Endodermal cell (in vitro differentiated cells): ENCODE data around the gene PLD5. TPM values are rescaled to one million over a fixed set of nuclear protein-coding genes. Genes with fewer than 3 reads are reported as not detected.

Experiments
- DNase-seq: peaks from one replicate; pipeline ENCODE4 v3.0.0-alpha.2; 2017
- H3K27ac ChIP-seq: 2 replicates; pipeline ENCODE4 v1.5.1; 2013; ENCODE audit warnings: mild to moderate bottlenecking, low read depth, low read length, moderate library complexity
- H3K27me3 ChIP-seq: 2 replicates; pipeline ENCODE4 v1.6.1; 2013; ENCODE audit warnings: mild to moderate bottlenecking, low read length, moderate library complexity; ENCODE audit not compliant: insufficient read depth, control insufficient read depth, poor library complexity, severe bottlenecking
- H3K36me3 ChIP-seq: 2 replicates; pipeline ENCODE4 v1.7.0; 2013; ENCODE audit warnings: mild to moderate bottlenecking, low read length, moderate library complexity; ENCODE audit not compliant: control insufficient read depth, insufficient read depth
- H3K4me1 ChIP-seq: one replicate; pipeline ENCODE4 v1.7.0; 2013; ENCODE audit warnings: low read length; ENCODE audit not compliant: control insufficient read depth, insufficient read depth
- H3K4me3 ChIP-seq: 2 replicates; pipeline ENCODE4 v1.5.1; 2013; ENCODE audit warnings: mild to moderate bottlenecking, low read length, moderate library complexity
- H3K9ac ChIP-seq: 2 replicates; pipeline ENCODE4 v1.6.1; 2013; ENCODE audit warnings: mild to moderate bottlenecking, low read length, moderate library complexity; ENCODE audit not compliant: poor library complexity, severe bottlenecking; ENCODE audit errors: extremely low read depth
- H3K9me3 ChIP-seq: 2 replicates; pipeline ENCODE4 v1.6.1; 2013; ENCODE audit warnings: mild to moderate bottlenecking, low read length, moderate library complexity; ENCODE audit not compliant: control insufficient read depth
- H3K27ac Mint-ChIP-seq: 2 replicates; pipeline ENCODE4 v1.8.0; 2020; ENCODE audit warnings: mixed read lengths
- H3K27me3 Mint-ChIP-seq: 2 replicates; pipeline ENCODE4 v1.8.0; 2021; ENCODE audit warnings: mild to moderate bottlenecking, mixed read lengths; ENCODE audit not compliant: insufficient read depth
- H3K36me3 Mint-ChIP-seq: 2 replicates; pipeline ENCODE4 v1.8.0; 2020; ENCODE audit warnings: low read depth, mixed read lengths
- H3K4me1 Mint-ChIP-seq: 2 replicates; pipeline ENCODE4 v1.8.0; 2020; ENCODE audit warnings: mixed read lengths
- H3K4me3 Mint-ChIP-seq: 2 replicates; pipeline ENCODE4 v1.8.0; 2020; ENCODE audit warnings: mild to moderate bottlenecking, moderate library complexity, mixed read lengths
- H3K9me3 Mint-ChIP-seq: 2 replicates; pipeline ENCODE4 v1.8.0; 2020; ENCODE audit warnings: mild to moderate bottlenecking, mixed read lengths
- WGBS, 2 experiments: methylation state at CpG; one replicate each; pipeline versions ENCODE4 v1.1.5 to v1.1.7; 2013; ENCODE audit warnings: missing lambda C conversion rate in 2 of 2, mixed read lengths in 1 of 2; ENCODE audit not compliant: insufficient coverage in 1 of 2, insufficient read length in 1 of 2; 5-methylcytosine and 5-hydroxymethylcytosine counted together
- total RNA-seq, 2 donors: library from RNA; stranded (reverse); fragmentation: NEBNext Ultra II Directional in 1 of 2; extraction: Animal tissue kit (Norgen Biotek cat#: 25700) in 1 of 2; gene quantifications; 2 replicates in 1 of 2; 3 replicates in 1 of 2; pipeline ENCODE4 v1.2.1, GENCODE V29; 2021
- TF ChIP-seq, protein P1 (sequence below): fragments of 200-600 bp; sonication (generic); conservative IDR thresholded peaks from 2 replicates; pipeline ENCODE4 v1.5.0; 2021; ENCODE audit warnings: antibody characterized with exemption, mild to moderate bottlenecking

Gene PLD5
- total RNA-seq, 2 donors from 2014 or later = 0.66 to 2.7 TPM

DNA sequence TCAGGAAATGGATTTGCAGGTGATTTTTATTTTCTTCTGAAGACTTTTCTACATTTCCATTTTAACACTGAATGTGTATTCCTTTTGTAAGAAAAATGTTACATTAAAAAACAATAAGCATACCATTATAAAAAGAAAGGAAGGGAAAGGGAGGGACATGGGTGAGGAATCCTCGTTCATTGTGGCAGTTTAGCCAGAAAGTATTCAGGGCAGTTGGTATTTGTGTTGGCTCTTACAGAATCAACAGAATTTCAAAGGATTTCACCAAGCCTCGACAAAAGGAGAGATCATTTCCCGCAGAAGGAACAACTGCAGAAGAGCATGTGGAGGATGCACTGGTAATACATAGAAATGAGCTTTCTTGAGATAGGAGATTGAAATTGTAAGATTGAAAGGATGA, 35.0 kb downstream of the PLD5 start:
- Histone ChIP-seq H3K9me3 (no peaks in the 10 kb centered on the region), H3K27ac (no peak overlapping the region), H3K4me1 (no peaks in the 10 kb centered on the region), H3K27me3 (no peaks in the 10 kb centered on the region), H3K4me3 (no peak overlapping the region), H3K36me3 (no peaks in the 10 kb centered on the region), H3K9ac (no peak overlapping the region)
- H3K36me3 Mint-ChIP-seq = no peaks in the 10 kb centered on the region
- 35 to 54% methylated on average over 2 to 3 of the region's 3 CpGs for WGBS, 2 experiments
- DNase-seq = no peak
- H3K4me1 Mint-ChIP-seq = no peaks in the 10 kb centered on the region
- no peaks in the 10 kb centered on the region for H3K9me3 Mint-ChIP-seq
- TF ChIP-seq, protein P1, sequence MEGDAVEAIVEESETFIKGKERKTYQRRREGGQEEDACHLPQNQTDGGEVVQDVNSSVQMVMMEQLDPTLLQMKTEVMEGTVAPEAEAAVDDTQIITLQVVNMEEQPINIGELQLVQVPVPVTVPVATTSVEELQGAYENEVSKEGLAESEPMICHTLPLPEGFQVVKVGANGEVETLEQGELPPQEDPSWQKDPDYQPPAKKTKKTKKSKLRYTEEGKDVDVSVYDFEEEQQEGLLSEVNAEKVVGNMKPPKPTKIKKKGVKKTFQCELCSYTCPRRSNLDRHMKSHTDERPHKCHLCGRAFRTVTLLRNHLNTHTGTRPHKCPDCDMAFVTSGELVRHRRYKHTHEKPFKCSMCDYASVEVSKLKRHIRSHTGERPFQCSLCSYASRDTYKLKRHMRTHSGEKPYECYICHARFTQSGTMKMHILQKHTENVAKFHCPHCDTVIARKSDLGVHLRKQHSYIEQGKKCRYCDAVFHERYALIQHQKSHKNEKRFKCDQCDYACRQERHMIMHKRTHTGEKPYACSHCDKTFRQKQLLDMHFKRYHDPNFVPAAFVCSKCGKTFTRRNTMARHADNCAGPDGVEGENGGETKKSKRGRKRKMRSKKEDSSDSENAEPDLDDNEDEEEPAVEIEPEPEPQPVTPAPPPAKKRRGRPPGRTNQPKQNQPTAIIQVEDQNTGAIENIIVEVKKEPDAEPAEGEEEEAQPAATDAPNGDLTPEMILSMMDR = no peak
- H3K27ac Mint-ChIP-seq = no peak overlapping the region
- H3K27me3 Mint-ChIP-seq = no peaks in the 10 kb centered on the region
- H3K4me3 Mint-ChIP-seq = no peak overlapping the region

DNA sequence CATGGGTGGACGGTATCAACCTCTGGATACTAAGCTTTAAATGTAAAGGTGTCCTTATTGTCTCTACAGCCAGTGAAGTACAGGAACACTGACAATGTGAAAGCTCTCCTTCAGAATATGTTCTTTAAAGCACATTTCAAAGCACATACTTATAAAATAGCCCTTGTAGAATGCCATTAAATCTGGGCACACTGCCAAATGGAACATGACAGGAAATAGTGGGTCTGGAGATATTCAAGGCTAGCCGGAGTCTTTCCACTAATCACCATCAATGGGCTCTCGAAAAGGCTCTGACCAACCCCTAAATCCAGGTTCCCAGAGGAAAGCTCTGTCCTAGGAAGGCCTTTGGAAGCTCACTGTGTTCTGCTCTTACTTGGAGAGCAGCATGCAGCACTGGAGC, 46.6 kb downstream of the PLD5 start:
- Histone ChIP-seq H3K9ac (no peak overlapping the region), H3K4me3 (no peak overlapping the region), H3K4me1 (no peaks in the 10 kb centered on the region), H3K27me3 (no peaks in the 10 kb centered on the region), H3K36me3 (no peaks in the 10 kb centered on the region), H3K9me3 (peaks cover 4% of the 10 kb centered on the region), H3K27ac (no peak overlapping the region)
- DNase-seq = no peak
- H3K36me3 Mint-ChIP-seq = peaks cover 2% of the 10 kb centered on the region
- no peak overlapping the region for H3K4me3 Mint-ChIP-seq
- WGBS, 2 experiments = 75 to 98% methylated on average over 2 to 3 of the region's 3 CpGs
- TF ChIP-seq, protein P1 = no peak
- H3K27ac Mint-ChIP-seq = no peak overlapping the region
- H3K4me1 Mint-ChIP-seq = no peaks in the 10 kb centered on the region
- H3K27me3 Mint-ChIP-seq = no peaks in the 10 kb centered on the region
- H3K9me3 Mint-ChIP-seq = peaks cover 24% of the 10 kb centered on the region

DNA sequence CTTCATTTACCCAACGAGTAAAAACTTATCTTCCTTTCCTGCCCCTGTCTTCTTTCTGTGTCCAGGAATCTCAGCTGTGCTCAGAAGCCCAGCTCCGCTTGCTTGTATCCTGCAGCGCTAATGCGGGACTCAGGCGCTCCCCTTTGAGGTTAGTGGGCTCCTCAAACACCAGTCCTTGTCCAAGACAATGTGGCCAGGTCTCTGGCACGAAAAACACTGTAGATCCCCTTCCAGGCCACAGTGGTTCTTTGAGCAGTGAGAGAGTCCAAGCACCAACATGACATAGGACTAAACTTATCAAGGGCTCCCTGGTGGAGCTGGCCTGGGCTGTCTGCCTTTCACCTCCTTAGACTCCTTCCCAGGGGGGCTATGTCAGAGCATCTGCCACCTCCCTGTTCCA, 53.7 kb downstream of the PLD5 start:
- Histone ChIP-seq H3K9me3 (no peaks in the 10 kb centered on the region), H3K9ac (no peak overlapping the region), H3K36me3 (no peaks in the 10 kb centered on the region), H3K27me3 (no peaks in the 10 kb centered on the region), H3K4me1 (no peaks in the 10 kb centered on the region), H3K27ac (no peak overlapping the region), H3K4me3 (no peak overlapping the region)
- no peak for DNase-seq
- Mint-ChIP-seq H3K27me3 (no peaks in the 10 kb centered on the region), H3K9me3 (no peaks in the 10 kb centered on the region), H3K36me3 (no peaks in the 10 kb centered on the region), H3K27ac (no peak overlapping the region), H3K4me1 (no peaks in the 10 kb centered on the region), H3K4me3 (no peak overlapping the region)
- 92 to 93% methylated on average over 6 of the region's 6 CpGs for WGBS, 2 experiments
- TF ChIP-seq, protein P1 = no peak
